Activated T-cell treated with anti-CD3 and anti-CD28 coated beads, Interleukin-2, amount 50 U/mL, for 24 hours (primary cell): ENCODE measurements around the gene KCNJ9.
"Not testable (repeated sequence)": the region's sequence is repeated elsewhere in the genome, so short reads cannot be mapped to it uniquely, and the experiment has no call there.

Source experiments
- DNase-seq: peaks from one replicate; pipeline ENCODE4 v3.0.0-alpha.2; 2020
- H3K27ac Mint-ChIP-seq: 2 replicates; pipeline ENCODE4 v1.8.0; 2020; ENCODE audit warnings: mild to moderate bottlenecking, mixed read lengths
- H3K27me3 Mint-ChIP-seq: 2 replicates; pipeline ENCODE4 v1.8.0; 2020; ENCODE audit warnings: mixed read lengths
- H3K36me3 Mint-ChIP-seq: 2 replicates; pipeline ENCODE4 v1.8.0; 2020; ENCODE audit warnings: low read depth, mixed read lengths
- H3K4me1 Mint-ChIP-seq: 2 replicates; pipeline ENCODE4 v1.8.0; 2020; ENCODE audit warnings: low read depth, mixed read lengths
- H3K4me3 Mint-ChIP-seq: 2 replicates; pipeline ENCODE4 v1.8.0; 2020; ENCODE audit warnings: mild to moderate bottlenecking, moderate library complexity, mixed read lengths
- H3K9me3 Mint-ChIP-seq: 2 replicates; pipeline ENCODE4 v1.8.0; 2020; ENCODE audit warnings: mixed read lengths

The KCNJ9 gene

DNA sequence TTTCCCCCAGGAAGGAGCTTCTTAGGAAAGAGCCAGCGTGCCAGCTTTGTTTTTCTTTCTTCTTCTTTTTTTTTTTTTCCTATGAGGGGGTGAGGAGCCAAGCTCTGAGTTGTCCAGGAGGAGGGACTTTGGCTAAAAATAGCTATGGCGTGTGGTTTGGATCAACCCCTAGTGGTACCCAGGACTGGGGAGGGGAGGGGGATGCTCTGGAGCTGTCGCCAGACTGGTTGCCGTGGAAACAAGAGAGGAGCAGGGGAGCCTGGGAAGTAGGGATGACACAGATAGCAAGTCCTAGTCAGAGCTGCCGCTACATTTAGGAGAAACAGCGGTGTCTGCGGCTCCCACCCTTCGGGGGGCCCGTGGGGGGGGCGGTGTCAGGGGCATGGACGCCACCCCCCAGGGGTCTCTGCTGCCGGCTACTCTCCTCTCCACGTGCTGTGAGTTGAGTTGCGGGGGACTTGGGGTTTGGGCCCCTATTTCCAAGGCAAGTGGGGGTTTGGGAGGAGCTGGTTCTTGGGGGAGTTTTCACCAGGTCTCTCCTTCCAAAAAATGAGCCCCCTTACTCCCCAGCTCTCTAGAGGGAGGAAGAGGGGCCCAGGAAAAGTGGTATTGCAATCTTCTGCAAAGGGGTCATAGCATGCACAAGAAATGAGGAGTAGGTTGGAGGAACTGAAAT lies at the start of gene KCNJ9:
KCNJ9 (plus strand) TSS at position 278 of the 676 bp plus-strand sequence. CDS start 2,493 bp downstream, outside the sequence.
- Mint-ChIP-seq H3K27me3 (peaks cover 59% of the 10 kb centered on the region), H3K4me1 (peaks cover 26% of the 10 kb centered on the region), H3K9me3 (no peaks in the 10 kb centered on the region), H3K36me3 (peaks cover 18% of the 10 kb centered on the region), H3K27ac (no peak within 1 kb of the TSS), H3K4me3 (no peak within 1 kb of the TSS)
- no peak for DNase-seq

- Mint-ChIP-seq H3K27ac (peak overlapping the region; percentile 95), H3K27me3 (no peaks in the 10 kb centered on the region), H3K4me3 (peak overlapping the region; percentile 91), H3K9me3 (no peaks in the 10 kb centered on the region), H3K4me1 (peaks cover 45% of the 10 kb centered on the region), H3K36me3 (peaks cover 23% of the 10 kb centered on the region)
- DNase-seq: peak; percentile 35
Observed at GRCh38 chr1:160032165-160032820, 49.0 kb upstream of the KCNJ9 start.

DNA sequence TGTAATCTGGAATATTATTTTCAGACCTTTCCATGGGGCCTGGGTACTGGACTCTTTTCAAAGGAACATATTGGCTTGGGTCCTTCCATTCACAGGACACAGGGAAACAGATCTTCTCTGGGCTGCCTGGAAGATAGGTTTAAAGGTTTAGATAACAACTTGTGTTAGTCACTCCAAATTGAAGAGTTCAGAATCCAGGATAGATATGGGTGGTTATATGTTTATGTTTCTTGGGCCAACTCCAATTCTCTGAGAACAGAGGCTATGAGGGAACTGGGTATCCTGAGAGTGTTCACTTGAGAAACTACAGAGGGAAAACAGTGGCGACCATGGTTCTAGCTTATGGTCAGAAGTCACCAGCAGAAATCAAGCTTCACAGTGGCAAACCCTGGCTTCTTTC lies 40.9 kb upstream of the KCNJ9 start:
- DNase-seq: no peak
- Mint-ChIP-seq H3K27me3 (peaks cover 3% of the 10 kb centered on the region), H3K36me3 (no peaks in the 10 kb centered on the region), H3K27ac (no peak overlapping the region), H3K9me3 (no peaks in the 10 kb centered on the region), H3K4me1 (no peaks in the 10 kb centered on the region), H3K4me3 (no peak overlapping the region)

DNA sequence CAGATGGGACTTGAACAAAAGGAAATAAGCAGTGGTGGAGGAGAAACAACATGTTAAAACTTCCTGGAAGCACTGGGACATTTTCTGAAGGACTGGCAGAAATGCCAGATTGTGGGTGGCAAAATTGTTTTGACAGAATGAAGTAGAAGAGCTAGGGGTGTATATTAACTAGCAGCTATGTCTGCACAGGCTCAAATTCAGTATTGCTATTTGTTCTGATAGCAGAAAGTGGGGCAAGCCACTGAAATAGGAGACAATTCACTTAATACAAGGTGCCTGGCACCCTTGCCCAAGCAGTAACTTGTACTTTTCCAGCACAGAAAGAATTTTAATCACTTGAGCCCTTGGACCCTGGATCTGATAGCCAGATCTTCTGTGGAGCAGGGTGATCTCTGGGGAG lies 37.8 kb upstream of the KCNJ9 start:
- DNase-seq: no peak
- Mint-ChIP-seq H3K4me1 (peaks cover 10% of the 10 kb centered on the region), H3K27ac (no peak overlapping the region), H3K27me3 (peaks cover 11% of the 10 kb centered on the region), H3K9me3 (no peaks in the 10 kb centered on the region), H3K4me3 (no peak overlapping the region), H3K36me3 (no peaks in the 10 kb centered on the region)

DNA sequence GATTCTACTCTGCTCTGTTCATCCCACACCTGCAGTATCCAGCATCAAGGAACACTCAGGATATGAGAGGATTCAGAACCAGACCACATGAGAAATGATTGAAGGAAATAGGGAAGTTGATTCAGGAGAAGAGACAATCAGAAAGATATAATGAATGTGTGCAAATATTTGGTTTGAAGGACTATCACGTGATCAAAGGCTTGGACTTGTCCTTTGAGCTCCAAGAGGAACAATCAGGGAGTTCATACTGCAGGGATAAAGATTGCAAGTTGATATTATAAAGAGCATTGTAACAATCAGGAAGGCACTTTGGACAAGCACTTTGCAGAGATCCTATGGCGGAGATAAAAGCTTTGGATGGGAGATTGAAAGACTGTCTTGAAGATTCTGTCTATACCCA lies 35.7 kb upstream of the KCNJ9 start:
- Mint-ChIP-seq H3K27me3 (peaks cover 11% of the 10 kb centered on the region), H3K27ac (no peak overlapping the region), H3K4me3 (no peak overlapping the region), H3K36me3 (no peaks in the 10 kb centered on the region), H3K9me3 (no peaks in the 10 kb centered on the region), H3K4me1 (peaks cover 10% of the 10 kb centered on the region)
- DNase-seq: no peak

GRCh38 chr1:160046494-160047110 lies 34.7 kb upstream of the KCNJ9 start:
- H3K4me3 Mint-ChIP-seq: peak overlapping the region; percentile 62
- peaks cover 10% of the 10 kb centered on the region for H3K4me1 Mint-ChIP-seq
- no peaks in the 10 kb centered on the region for H3K9me3 Mint-ChIP-seq
- no peaks in the 10 kb centered on the region for H3K36me3 Mint-ChIP-seq
- peaks cover 12% of the 10 kb centered on the region for H3K27me3 Mint-ChIP-seq
- H3K27ac Mint-ChIP-seq: peak overlapping the region; percentile 60
- peak; percentile 50 for DNase-seq

DNA sequence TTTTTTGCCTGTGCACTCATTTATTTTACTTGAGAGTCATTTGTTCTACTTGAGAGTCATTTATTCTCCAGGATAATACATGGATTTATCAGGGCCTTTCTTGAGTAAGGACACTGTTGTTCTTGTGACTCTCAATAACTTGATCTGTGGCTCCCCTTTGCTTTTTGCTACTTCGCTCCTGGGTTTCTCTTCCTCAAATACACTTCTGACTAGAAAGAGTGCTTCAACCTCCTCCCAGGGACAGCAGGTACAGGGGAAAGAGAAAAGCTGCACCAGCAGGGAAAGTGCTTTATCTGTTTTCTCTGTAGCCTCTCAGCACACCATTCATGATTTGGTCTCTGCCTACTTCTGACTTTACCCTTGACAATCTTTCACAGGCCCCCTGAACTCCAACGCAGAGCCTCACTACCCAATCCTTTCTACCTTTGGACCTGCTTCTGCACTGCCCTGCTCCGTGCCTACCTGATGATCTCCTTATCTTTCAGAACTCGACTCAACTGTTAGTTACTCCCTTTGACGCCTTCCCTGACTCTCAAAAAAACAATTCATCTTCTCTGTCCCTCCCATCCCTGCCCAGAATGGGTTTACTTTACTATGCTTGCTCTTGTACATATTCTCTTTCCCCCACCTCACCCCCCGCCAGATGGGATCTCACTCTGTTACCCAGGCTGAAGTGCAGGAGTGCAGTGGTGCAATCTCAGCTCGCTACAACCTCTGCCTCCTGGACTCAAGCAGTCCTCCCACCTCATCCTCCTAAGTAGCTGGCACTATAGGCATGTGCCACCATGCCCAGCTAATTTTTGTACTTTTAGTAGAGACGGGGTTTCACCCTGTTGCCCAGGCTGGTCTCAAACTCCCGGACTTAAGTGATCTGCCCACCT lies 34.0 kb upstream of the KCNJ9 start:
- Mint-ChIP-seq H3K27ac (peak overlapping the region; percentile 60), H3K4me1 (peaks cover 10% of the 10 kb centered on the region), H3K27me3 (peaks cover 15% of the 10 kb centered on the region), H3K9me3 (no peaks in the 10 kb centered on the region), H3K36me3 (no peaks in the 10 kb centered on the region), H3K4me3 (peak overlapping the region; percentile 62)
- DNase-seq: no peak

GRCh38 chr1:160048335-160048734 lies 33.0 kb upstream of the KCNJ9 start:
- no peak overlapping the region for H3K4me3 Mint-ChIP-seq
- no peaks in the 10 kb centered on the region for H3K36me3 Mint-ChIP-seq
- DNase-seq: no peak
- H3K27me3 Mint-ChIP-seq: peaks cover 15% of the 10 kb centered on the region
- peaks cover 10% of the 10 kb centered on the region for H3K4me1 Mint-ChIP-seq
- no peak overlapping the region for H3K27ac Mint-ChIP-seq
- no peaks in the 10 kb centered on the region for H3K9me3 Mint-ChIP-seq

- H3K27ac Mint-ChIP-seq: no peak overlapping the region
- no peak overlapping the region for H3K4me3 Mint-ChIP-seq
- peaks cover 10% of the 10 kb centered on the region for H3K4me1 Mint-ChIP-seq
- H3K36me3 Mint-ChIP-seq: no peaks in the 10 kb centered on the region
- DNase-seq: no peak
- H3K9me3 Mint-ChIP-seq: no peaks in the 10 kb centered on the region
- peaks cover 22% of the 10 kb centered on the region for H3K27me3 Mint-ChIP-seq
Observed at GRCh38 chr1:160049101-160049500, 32.2 kb upstream of the KCNJ9 start.

DNA sequence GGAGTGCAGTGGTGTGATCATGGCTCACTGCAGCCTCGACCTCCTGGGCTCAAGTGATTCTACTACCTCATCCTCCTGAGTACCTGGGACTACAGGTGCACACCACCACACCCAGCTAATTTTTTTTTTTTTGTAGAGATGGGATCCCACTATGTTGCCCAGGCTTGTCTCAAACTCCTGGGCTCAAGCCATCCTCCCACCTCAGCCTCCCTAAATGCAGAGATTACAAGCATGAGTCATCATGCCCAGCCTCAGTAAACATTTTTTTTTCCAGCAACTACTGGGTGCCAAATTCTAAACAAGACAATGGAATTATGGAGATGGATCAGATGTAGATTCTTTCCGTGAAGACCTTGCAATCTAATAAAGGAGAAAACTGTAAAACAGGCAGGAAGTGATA lies 31.2 kb upstream of the KCNJ9 start:
- H3K27ac Mint-ChIP-seq, H3K9me3 Mint-ChIP-seq, H3K4me3 Mint-ChIP-seq, H3K36me3 Mint-ChIP-seq, H3K4me1 Mint-ChIP-seq, DNase-seq: not testable (repeated sequence)
- H3K27me3 Mint-ChIP-seq: peaks cover 23% of the 10 kb centered on the region

DNA sequence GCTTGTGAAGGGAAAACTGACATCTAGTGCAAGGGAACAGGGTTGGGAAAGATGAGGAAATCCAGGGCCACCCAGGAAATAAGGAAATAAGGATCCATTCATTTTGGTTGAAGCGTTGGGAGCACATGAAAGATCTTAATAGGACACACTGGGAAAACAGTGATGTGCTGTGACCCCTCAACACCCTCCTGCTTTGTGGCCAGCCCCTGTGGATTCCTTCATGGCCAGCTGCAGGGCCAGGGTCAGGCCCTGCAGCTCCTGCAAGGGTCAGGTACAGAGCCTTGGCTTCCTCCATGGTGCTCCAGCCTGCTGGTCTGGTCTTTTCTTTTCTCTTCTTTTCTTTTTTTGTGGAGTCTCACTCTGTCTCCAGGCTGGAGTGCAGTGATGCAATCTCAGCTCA lies 30.7 kb upstream of the KCNJ9 start:
- Mint-ChIP-seq H3K27ac (no peak overlapping the region), H3K9me3 (no peaks in the 10 kb centered on the region), H3K4me1 (peaks cover 10% of the 10 kb centered on the region), H3K27me3 (peaks cover 22% of the 10 kb centered on the region), H3K4me3 (no peak overlapping the region), H3K36me3 (no peaks in the 10 kb centered on the region)
- DNase-seq: no peak

GRCh38 chr1:160052936-160053335 lies 28.4 kb upstream of the KCNJ9 start:
- no peak overlapping the region for H3K27ac Mint-ChIP-seq
- no peak for DNase-seq
- no peaks in the 10 kb centered on the region for H3K36me3 Mint-ChIP-seq
- no peaks in the 10 kb centered on the region for H3K4me1 Mint-ChIP-seq
- no peaks in the 10 kb centered on the region for H3K9me3 Mint-ChIP-seq
- peaks cover 25% of the 10 kb centered on the region for H3K27me3 Mint-ChIP-seq
- H3K4me3 Mint-ChIP-seq: no peak overlapping the region

GRCh38 chr1:160053548-160054365 lies 27.6 kb upstream of the KCNJ9 start:
- DNase-seq: no peak
- no peak overlapping the region for H3K27ac Mint-ChIP-seq
- H3K4me1 Mint-ChIP-seq: no peaks in the 10 kb centered on the region
- H3K9me3 Mint-ChIP-seq: no peaks in the 10 kb centered on the region
- H3K36me3 Mint-ChIP-seq: no peaks in the 10 kb centered on the region
- no peak overlapping the region for H3K4me3 Mint-ChIP-seq
- H3K27me3 Mint-ChIP-seq: peaks cover 25% of the 10 kb centered on the region
